Measurements from ENCODE around the gene EZR.

DNA sequence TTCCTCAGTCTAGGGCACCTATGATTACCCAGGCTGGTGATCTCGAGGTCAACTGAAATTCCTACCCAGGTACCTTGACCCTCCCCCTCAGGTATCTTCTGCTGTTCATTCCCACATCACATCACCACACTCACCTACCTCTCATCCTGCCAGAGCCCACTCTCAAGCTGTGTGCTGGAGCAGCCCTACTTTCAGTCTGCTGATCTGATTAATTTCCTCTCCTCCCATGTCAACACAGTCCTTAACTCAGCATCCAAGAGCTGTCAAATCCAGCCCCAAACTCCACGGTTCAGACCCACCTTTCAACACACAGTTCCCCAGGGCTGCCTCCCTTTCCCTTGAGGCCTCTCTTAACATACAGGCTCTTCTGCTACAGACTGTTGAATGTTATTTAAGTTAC is 42.4 kb downstream of the EZR start:
- no peak for TF ChIP-seq POLR2A (IDR thresholded peaks at IDR 0.05)
- TF ChIP-seq, protein P1, sequence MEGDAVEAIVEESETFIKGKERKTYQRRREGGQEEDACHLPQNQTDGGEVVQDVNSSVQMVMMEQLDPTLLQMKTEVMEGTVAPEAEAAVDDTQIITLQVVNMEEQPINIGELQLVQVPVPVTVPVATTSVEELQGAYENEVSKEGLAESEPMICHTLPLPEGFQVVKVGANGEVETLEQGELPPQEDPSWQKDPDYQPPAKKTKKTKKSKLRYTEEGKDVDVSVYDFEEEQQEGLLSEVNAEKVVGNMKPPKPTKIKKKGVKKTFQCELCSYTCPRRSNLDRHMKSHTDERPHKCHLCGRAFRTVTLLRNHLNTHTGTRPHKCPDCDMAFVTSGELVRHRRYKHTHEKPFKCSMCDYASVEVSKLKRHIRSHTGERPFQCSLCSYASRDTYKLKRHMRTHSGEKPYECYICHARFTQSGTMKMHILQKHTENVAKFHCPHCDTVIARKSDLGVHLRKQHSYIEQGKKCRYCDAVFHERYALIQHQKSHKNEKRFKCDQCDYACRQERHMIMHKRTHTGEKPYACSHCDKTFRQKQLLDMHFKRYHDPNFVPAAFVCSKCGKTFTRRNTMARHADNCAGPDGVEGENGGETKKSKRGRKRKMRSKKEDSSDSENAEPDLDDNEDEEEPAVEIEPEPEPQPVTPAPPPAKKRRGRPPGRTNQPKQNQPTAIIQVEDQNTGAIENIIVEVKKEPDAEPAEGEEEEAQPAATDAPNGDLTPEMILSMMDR (IDR thresholded peaks at IDR 0.05): no peak
- TF ChIP-seq EP300 (IDR thresholded peaks at IDR 0.05): no peak

Measured in tibial nerve (tissue), 4 donors.